Ovary (tissue), 9 donors: Measurements from ENCODE around the gene C2orf78. TPM values are rescaled to one million over a fixed set of nuclear protein-coding genes. Genes with fewer than 3 reads are reported as not detected.

ENCODE experiments used
- DNase-seq, 5 donors: peaks; one replicate each; pipeline ENCODE4 v3.0.0-alpha.2; 2019 to 2020
- H3K27ac ChIP-seq, 2 donors: fragments of 200-600 bp; one replicate each; pipeline versions ENCODE4 v1.5.1 to v1.8.0; 2019 to 2022
- H3K27me3 ChIP-seq: fragments of 200-600 bp; one replicate; pipeline ENCODE4 v1.8.0; 2022
- H3K36me3 ChIP-seq: fragments of 200-600 bp; sonication (generic); one replicate; pipeline ENCODE4 v1.5.1; 2019
- H3K4me1 ChIP-seq: one replicate; pipeline ENCODE4 v1.8.1; 2013; ENCODE audit warnings: mild to moderate bottlenecking, moderate library complexity; ENCODE audit not compliant: insufficient read depth
- H3K4me3 ChIP-seq: fragments of 200-600 bp; sonication (generic); one replicate; pipeline ENCODE4 v1.5.1; 2017
- H3K9me3 ChIP-seq, 2 donors: fragments of 200-600 bp in 1 of 2; sonication (generic) in 1 of 2; one replicate each; pipeline versions ENCODE4 v1.5.1 to v1.8.1; 2013 to 2019; ENCODE audit warnings: mild to moderate bottlenecking in 1 of 2, moderate library complexity in 1 of 2
- CTCF ChIP-seq, 3 donors: fragments of 450-650 bp in 2 of 3; fragments of 200-600 bp in 1 of 3; IDR thresholded peaks; one replicate each; pipeline versions ENCODE4 v1.5.1 to v1.8.0; 2016 to 2022; ENCODE audit warnings: antibody characterized with exemption in 3 of 3, mild to moderate bottlenecking in 1 of 3
- EP300 ChIP-seq: sonication (generic); formaldehyde crosslinking; IDR thresholded peaks from one replicate; pipeline ENCODE4 v1.6.1; 2017; ENCODE audit warnings: antibody characterized with exemption
- POLR2A ChIP-seq: fragments of 450-650 bp; IDR thresholded peaks from one replicate; pipeline ENCODE4 v1.6.1; 2017; ENCODE audit warnings: antibody characterized with exemption, mild to moderate bottlenecking, moderate library complexity
- WGBS, 3 donors: extraction: QIAGEN DNeasy Blood & Tissue Kit in 1 of 3; methylation state at CpG; one replicate each; pipeline versions ENCODE4 v1.1.5 to v1.1.7; 2013 to 2017; 5-methylcytosine and 5-hydroxymethylcytosine counted together
- intact Hi-C, 4 donors: fragments of 100-400 bp; cut with DNase I; formaldehyde crosslinking; loops; one replicate each; pipeline versions ENCODE4 v1.11.0 to v1.15.1; 2022 to 2023
- polyA plus RNA-seq, 2 donors: library from polyadenylated mRNA; stranded (reverse); fragments of 200-250 nt in 1 of 2; fragments of 350-450 nt in 1 of 2; fragmentation: Illumina TruSeq in 1 of 2; extraction: RNeasy Lipid Tissue Mini Kit (QIAGEN cat#74804) in 1 of 2; gene quantifications; one replicate each; pipeline ENCODE4 v1.2.3, GENCODE V29; 2013 to 2014
- total RNA-seq, 7 donors: library from RNA; depleted of rRNA in 2 of 7; stranded (reverse); fragments of >200 nt in 2 of 7; fragmentation: NEBNext Ultra II Directional in 3 of 7; extraction: Animal tissue kit (Norgen Biotek cat#: 25700) in 3 of 7; gene quantifications; one replicate each; pipeline versions ENCODE4 v1.1.0 to v1.2.4, GENCODE V29; 2016 to 2023
- donor health status: DM: no; HTN: no; CAD: no; lungs with moderate emphysema.
- donor health status: DM: no; HTN: no; CAD: no.
- donor health status: Bipolar disorder and iron deficiency.
- donor health status: DM: yes; HTN: yes; CAD: no.
- donor health status: DM: no; HTN: no; CAD: no.
- donor health status: DM: yes; HTN: yes; CAD: no.

The C2orf78 gene
- total and polyA plus RNA-seq, 9 donors = not detected

GRCh38 chr2:73811878-73812277 is 27.9 kb downstream of the C2orf78 start:
- intact Hi-C loops = no loop called here
- no peaks in the 10 kb centered on the region for H3K27me3 ChIP-seq
- no peak overlapping the region for H3K4me3 ChIP-seq
- no peaks in the 10 kb centered on the region for H3K4me1 ChIP-seq
- no peak for DNase-seq
- no peak for TF ChIP-seq EP300
- no peak for TF ChIP-seq CTCF (IDR thresholded peaks at IDR 0.05)
- no peak for TF ChIP-seq POLR2A
- H3K9me3 ChIP-seq = no peaks in the 10 kb centered on the region
- no peaks in the 10 kb centered on the region for H3K36me3 ChIP-seq
- no peak overlapping the region for H3K27ac ChIP-seq

- no peak overlapping the region for H3K27ac ChIP-seq
- TF ChIP-seq EP300 (no peak), POLR2A (no peak), CTCF (IDR thresholded peaks at IDR 0.05) (no peak)
- DNase-seq = no peak
- no peaks in the 10 kb centered on the region for H3K36me3 ChIP-seq
- H3K4me1 ChIP-seq = no peaks in the 10 kb centered on the region
- H3K27me3 ChIP-seq = no peaks in the 10 kb centered on the region
- intact Hi-C loops = no loop called here
- no peaks in the 10 kb centered on the region for H3K9me3 ChIP-seq
- H3K4me3 ChIP-seq = no peak overlapping the region
These were observed 28.7 kb downstream of the C2orf78 start for GRCh38 chr2:73812635-73813034.

GRCh38 chr2:73818296-73818695 is 34.3 kb downstream of the C2orf78 start:
- 76 to 83% (median 79%) methylated on average over 15 to 18 of the region's 18 CpGs for WGBS, 3 donors
- H3K27ac ChIP-seq = no peak overlapping the region
- H3K9me3 ChIP-seq = no peaks in the 10 kb centered on the region
- H3K4me3 ChIP-seq = no peak overlapping the region
- DNase-seq = no peak
- no peaks in the 10 kb centered on the region for H3K27me3 ChIP-seq
- H3K36me3 ChIP-seq = no peaks in the 10 kb centered on the region
- intact Hi-C loops = no loop called here
- no peak for TF ChIP-seq CTCF (IDR thresholded peaks at IDR 0.05)
- no peaks in the 10 kb centered on the region for H3K4me1 ChIP-seq

GRCh38 chr2:73821227-73821626 is 37.2 kb downstream of the C2orf78 start:
- 11 to 22% (median 19%) methylated on average over 2 of the region's 2 CpGs for WGBS, 3 donors
- DNase-seq = no peak
- intact Hi-C loops = loop anchor here in 2 of 4 donors (10.0 kb wide), 2 partner anchors 184 to 514 kb away; no protein-coding TSS in a partner anchor

More at GRCh38 chr2:73821227-73821626, 37.2 kb downstream of the C2orf78 start:
- H3K4me3 ChIP-seq = no peak overlapping the region
- H3K27ac ChIP-seq = no peak overlapping the region
- H3K4me1 ChIP-seq = no peaks in the 10 kb centered on the region
- TF ChIP-seq CTCF (IDR thresholded peaks at IDR 0.05) = no peak
- no peak for TF ChIP-seq EP300
- no peak for TF ChIP-seq POLR2A
- no peaks in the 10 kb centered on the region for H3K36me3 ChIP-seq
- H3K27me3 ChIP-seq = no peaks in the 10 kb centered on the region
- H3K9me3 ChIP-seq = no peaks in the 10 kb centered on the region
